Measurements from ENCODE around the gene CATSPER2.
"Not testable (repeated sequence)": the region's sequence is repeated elsewhere in the genome, so short reads cannot be mapped to it uniquely, and the experiment has no call there.

The CATSPER2 gene

GRCh38 chr15:43648649-43649429 is at the start of gene CATSPER2:
Gene CATSPER2 (minus strand): TSS chr15:43648844. CDS start chr15:43648061, 783 bp downstream.
- no peak for DNase-seq (ENCODE audit: low spot score)

- not testable (repeated sequence) for DNase-seq (ENCODE audit: low spot score)
These were observed 44.7 kb upstream of the CATSPER2 start, which contains the start of gene CKMT1A for GRCh38 chr15:43693148-43694022. Gene CKMT1A (plus strand): TSS chr15:43693859. CDS start chr15:43694051, 192 bp downstream.

GRCh38 chr15:43692679-43693078 is 44.0 kb upstream of the CATSPER2 start:
- DNase-seq (ENCODE audit: low spot score), result not testable (repeated sequence)

- DNase-seq (ENCODE audit: low spot score), result not testable (repeated sequence)
These were observed 41.1 kb upstream of the CATSPER2 start for GRCh38 chr15:43689604-43690301.

GRCh38 chr15:43674175-43674574 is 25.5 kb upstream of the CATSPER2 start:
- DNase-seq (ENCODE audit: low spot score), result not testable (repeated sequence)

- DNase-seq (ENCODE audit: low spot score), result not testable (repeated sequence)
These were observed 17.5 kb upstream of the CATSPER2 start for GRCh38 chr15:43666177-43666576.

GRCh38 chr15:43663333-43663732 is 14.7 kb upstream of the CATSPER2 start:
- DNase-seq (ENCODE audit: low spot score), result not testable (repeated sequence)

GRCh38 chr15:43662293-43662692 is 13.6 kb upstream of the CATSPER2 start:
- DNase-seq (ENCODE audit: low spot score), result not testable (repeated sequence)

- not testable (repeated sequence) for DNase-seq (ENCODE audit: low spot score)
These were observed 11.1 kb upstream of the CATSPER2 start for GRCh38 chr15:43659727-43660126.

GRCh38 chr15:43649430-43649926 is 834 bp upstream of the CATSPER2 start:
- DNase-seq (ENCODE audit: low spot score), result not testable (repeated sequence)

- not testable (repeated sequence) for DNase-seq (ENCODE audit: low spot score)
These were observed 10.0 kb downstream of the CATSPER2 start for GRCh38 chr15:43638464-43639204.

- DNase-seq (ENCODE audit: low spot score), result not testable (repeated sequence)
These were observed 21.7 kb downstream of the CATSPER2 start for GRCh38 chr15:43626937-43627336.

- no peak for DNase-seq (ENCODE audit: low spot score)
These were observed 23.5 kb downstream of the CATSPER2 start for GRCh38 chr15:43625106-43625505.

- not testable (repeated sequence) for DNase-seq (ENCODE audit: low spot score)
These were observed 26.4 kb downstream of the CATSPER2 start for GRCh38 chr15:43622068-43622799.

GRCh38 chr15:43618700-43619099 is 29.9 kb downstream of the CATSPER2 start, which contains the start of gene STRC:
Gene STRC (minus strand): TSS chr15:43618800. CDS start chr15:43618722, 78 bp downstream.
- DNase-seq (ENCODE audit: low spot score), result not testable (repeated sequence)

- not testable (repeated sequence) for DNase-seq (ENCODE audit: low spot score)
These were observed 30.9 kb downstream of the CATSPER2 start for GRCh38 chr15:43617750-43618149.

GRCh38 chr15:43602233-43602632 is 46.4 kb downstream of the CATSPER2 start:
- not testable (repeated sequence) for DNase-seq (ENCODE audit: low spot score)

GRCh38 chr15:43600200-43600599 is 48.4 kb downstream of the CATSPER2 start:
- DNase-seq (ENCODE audit: low spot score), result not testable (repeated sequence)

GRCh38 chr15:43599131-43599530 is 49.5 kb downstream of the CATSPER2 start:
- DNase-seq (ENCODE audit: low spot score), result not testable (repeated sequence)
